Measurements from ENCODE around the gene GPR149.
A peak's percentile ranks its signal among the peaks of the same experiment; 100 is the strongest.

The GPR149 gene

GRCh38 chr3:154327871-154328270 lies 102.1 kb downstream of the GPR149 start:
- Histone ChIP-seq H3K27ac (no peak overlapping the region), H3K36me3 (ENCODE audit: insufficient read depth, low read length) (peaks cover under 1% of the 10 kb centered on the region; the same call in 1 of the 2 replicates), H3K4me3 (no peak overlapping the region), H3K9ac (ENCODE audit: insufficient read length) (no peak overlapping the region), H3K9me3 (ENCODE audit: low read depth, low read length) (no peaks in the 10 kb centered on the region)
- no peak for DNase-seq (ENCODE audit: low read depth, low spot score)
- no peak for TF ChIP-seq POLR2AphosphoS5 (IDR thresholded peaks at IDR 0.05; ENCODE audit: borderline replicate concordance, low read depth, low read length)
- no peak for TF ChIP-seq EZH2 (IDR thresholded peaks at IDR 0.05)
- TF ChIP-seq FOXP2 (optimal IDR thresholded peaks at IDR 0.05; ENCODE audit: control extremely low read depth, extremely low read length, insufficient read depth) = no peak

- H3K9ac ChIP-seq (ENCODE audit: insufficient read length) = peak overlapping the region; percentile 94
- peaks cover 30% of the 10 kb centered on the region for H3K36me3 ChIP-seq (ENCODE audit: insufficient read depth, low read length)
- no peaks in the 10 kb centered on the region for H3K9me3 ChIP-seq (ENCODE audit: low read depth, low read length)
- peak overlapping the region; percentile 84 for H3K4me3 ChIP-seq
- H3K27ac ChIP-seq = peak overlapping the region; percentile 68
- TF ChIP-seq EZH2 (IDR thresholded peaks at IDR 0.05) (no peak), FOXP2 (optimal IDR thresholded peaks at IDR 0.05; ENCODE audit: control extremely low read depth, extremely low read length, insufficient read depth) (no peak), POLR2AphosphoS5 (IDR thresholded peaks at IDR 0.05; ENCODE audit: borderline replicate concordance, low read depth, low read length) (no peak)
- no peak for DNase-seq (ENCODE audit: low read depth, low spot score)
Observed at GRCh38 chr3:154324919-154325318, 105.1 kb downstream of the GPR149 start.

- peak; percentile 80 for DNase-seq (ENCODE audit: low read depth, low spot score)
- TF ChIP-seq FOXP2 (optimal IDR thresholded peaks at IDR 0.05; ENCODE audit: control extremely low read depth, extremely low read length, insufficient read depth) (peak; percentile 89), EZH2 (IDR thresholded peaks at IDR 0.05) (no peak), POLR2AphosphoS5 (IDR thresholded peaks at IDR 0.05; ENCODE audit: borderline replicate concordance, low read depth, low read length) (peak; percentile 98)
- peak within 1 kb of the TSS; percentile 82 for H3K27ac ChIP-seq
- no peaks in the 10 kb centered on the region for H3K9me3 ChIP-seq (ENCODE audit: low read depth, low read length)
- H3K36me3 ChIP-seq (ENCODE audit: insufficient read depth, low read length) = peaks cover 38% of the 10 kb centered on the region
- H3K4me3 ChIP-seq = peak within 1 kb of the TSS; percentile 84
- H3K9ac ChIP-seq (ENCODE audit: insufficient read length) = peak within 1 kb of the TSS; percentile 94
Observed at GRCh38 chr3:154323891-154324738, 105.9 kb downstream of the GPR149 start, which contains the start of gene DHX36. TSS of gene DHX36 (minus strand) at chr3:154324487. CDS start at chr3:154324416, 71 bp downstream.

GRCh38 chr3:154316974-154317767 lies 112.8 kb downstream of the GPR149 start:
- DNase-seq (ENCODE audit: low read depth, low spot score) = no peak
- Histone ChIP-seq H3K36me3 (ENCODE audit: insufficient read depth, low read length) (peaks cover 96% of the 10 kb centered on the region), H3K27ac (peak overlapping the region; percentile 10; the same call in 1 of the 2 replicates), H3K4me3 (no peak overlapping the region), H3K9me3 (ENCODE audit: low read depth, low read length) (no peaks in the 10 kb centered on the region), H3K9ac (ENCODE audit: insufficient read length) (no peak overlapping the region)
- TF ChIP-seq EZH2 (IDR thresholded peaks at IDR 0.05) = no peak
- no peak for TF ChIP-seq FOXP2 (optimal IDR thresholded peaks at IDR 0.05; ENCODE audit: control extremely low read depth, extremely low read length, insufficient read depth)
- TF ChIP-seq POLR2AphosphoS5 (IDR thresholded peaks at IDR 0.05; ENCODE audit: borderline replicate concordance, low read depth, low read length) = no peak

- Histone ChIP-seq H3K36me3 (ENCODE audit: insufficient read depth, low read length) (peaks cover 84% of the 10 kb centered on the region), H3K4me3 (no peak overlapping the region), H3K27ac (no peak overlapping the region), H3K9me3 (ENCODE audit: low read depth, low read length) (no peaks in the 10 kb centered on the region), H3K9ac (ENCODE audit: insufficient read length) (no peak overlapping the region)
- no peak for DNase-seq (ENCODE audit: low read depth, low spot score)
- no peak for TF ChIP-seq FOXP2 (optimal IDR thresholded peaks at IDR 0.05; ENCODE audit: control extremely low read depth, extremely low read length, insufficient read depth)
Observed at GRCh38 chr3:154314152-154314551, 115.8 kb downstream of the GPR149 start.

GRCh38 chr3:154310840-154311239 lies 119.2 kb downstream of the GPR149 start:
- no peak for TF ChIP-seq EZH2 (IDR thresholded peaks at IDR 0.05)
- no peak for TF ChIP-seq FOXP2 (optimal IDR thresholded peaks at IDR 0.05; ENCODE audit: control extremely low read depth, extremely low read length, insufficient read depth)
- no peak for TF ChIP-seq POLR2AphosphoS5 (IDR thresholded peaks at IDR 0.05; ENCODE audit: borderline replicate concordance, low read depth, low read length)
- H3K27ac ChIP-seq = no peak overlapping the region
- H3K9me3 ChIP-seq (ENCODE audit: low read depth, low read length) = no peaks in the 10 kb centered on the region
- no peak overlapping the region for H3K9ac ChIP-seq (ENCODE audit: insufficient read length)
- no peak for DNase-seq (ENCODE audit: low read depth, low spot score)
- peaks cover 85% of the 10 kb centered on the region for H3K36me3 ChIP-seq (ENCODE audit: insufficient read depth, low read length)
- H3K4me3 ChIP-seq = no peak overlapping the region

- Histone ChIP-seq H3K9me3 (ENCODE audit: low read depth, low read length) (no peaks in the 10 kb centered on the region), H3K27ac (no peak overlapping the region), H3K4me3 (no peak overlapping the region), H3K9ac (ENCODE audit: insufficient read length) (no peak overlapping the region), H3K36me3 (ENCODE audit: insufficient read depth, low read length) (peaks cover 89% of the 10 kb centered on the region)
- DNase-seq (ENCODE audit: low read depth, low spot score) = no peak
- no peak for TF ChIP-seq POLR2AphosphoS5 (IDR thresholded peaks at IDR 0.05; ENCODE audit: borderline replicate concordance, low read depth, low read length)
- TF ChIP-seq FOXP2 (optimal IDR thresholded peaks at IDR 0.05; ENCODE audit: control extremely low read depth, extremely low read length, insufficient read depth) = no peak
- TF ChIP-seq EZH2 (IDR thresholded peaks at IDR 0.05) = no peak
Observed at GRCh38 chr3:154307363-154307762, 122.6 kb downstream of the GPR149 start.

GRCh38 chr3:154304936-154305335 lies 125.1 kb downstream of the GPR149 start:
- H3K36me3 ChIP-seq (ENCODE audit: insufficient read depth, low read length) = peaks cover 100% of the 10 kb centered on the region

More at GRCh38 chr3:154304936-154305335, 125.1 kb downstream of the GPR149 start:
- no peaks in the 10 kb centered on the region for H3K9me3 ChIP-seq (ENCODE audit: low read depth, low read length)
- H3K27ac ChIP-seq = no peak overlapping the region
- H3K9ac ChIP-seq (ENCODE audit: insufficient read length) = no peak overlapping the region
- TF ChIP-seq FOXP2 (optimal IDR thresholded peaks at IDR 0.05; ENCODE audit: control extremely low read depth, extremely low read length, insufficient read depth) (no peak), POLR2AphosphoS5 (IDR thresholded peaks at IDR 0.05; ENCODE audit: borderline replicate concordance, low read depth, low read length) (no peak), EZH2 (IDR thresholded peaks at IDR 0.05) (no peak)
- DNase-seq (ENCODE audit: low read depth, low spot score) = no peak
- H3K4me3 ChIP-seq = no peak overlapping the region

Data from SK-N-MC (cell line).